GM19023 (cell line): ENCODE measurements around the gene ETV3.

Experiments
- ATAC-seq: cut with Tn5 transposase; IDR thresholded peaks from one replicate; pipeline ENCODE4 v1.9.1; 2021; ENCODE audit warnings: mild to moderate bottlenecking, moderate library complexity; ENCODE audit not compliant: unreplicated experiment

Gene ETV3

DNA sequence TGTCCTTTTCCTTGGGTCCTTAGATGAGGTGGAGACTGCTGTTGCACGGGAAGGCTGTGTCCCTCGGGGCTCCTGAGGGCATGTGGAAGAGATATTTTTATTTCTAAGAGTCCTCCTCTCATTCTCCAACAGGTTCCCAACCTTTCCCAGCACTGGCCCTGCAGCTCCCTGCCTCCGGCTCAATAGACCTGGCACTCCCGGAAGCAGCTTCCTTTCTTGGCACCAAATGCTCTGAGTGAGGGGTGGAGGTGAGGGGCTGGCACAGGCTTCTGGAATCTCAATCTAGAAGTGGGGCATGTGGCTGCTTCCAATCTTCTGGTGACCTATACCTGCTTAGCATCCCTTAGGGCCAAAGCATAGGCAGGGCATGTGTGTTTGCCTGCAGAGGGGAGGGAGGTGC lies 43.1 kb downstream of the ETV3 start:
- ATAC-seq = no peak

DNA sequence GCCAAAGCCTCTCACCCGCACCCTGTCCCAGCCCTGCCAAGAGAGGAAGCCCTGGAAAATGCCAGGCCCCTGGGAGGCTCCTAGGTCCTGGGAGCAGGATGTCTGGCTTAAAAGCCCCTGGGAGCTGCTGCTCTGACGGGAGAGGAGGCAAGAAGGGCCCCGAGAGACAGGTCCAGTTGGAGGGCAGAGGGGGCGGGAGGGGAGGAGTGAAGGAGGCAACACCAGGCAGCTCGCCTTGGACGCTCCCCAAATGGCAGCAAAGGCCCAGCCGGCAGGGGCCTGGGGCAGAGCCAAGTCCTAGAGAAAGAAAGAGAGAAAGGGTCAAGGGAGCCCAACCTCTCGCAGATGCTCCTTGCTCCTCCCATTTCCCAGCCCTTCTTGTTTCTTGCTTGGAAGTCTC lies 45.4 kb downstream of the ETV3 start:
- ATAC-seq = no peak

DNA sequence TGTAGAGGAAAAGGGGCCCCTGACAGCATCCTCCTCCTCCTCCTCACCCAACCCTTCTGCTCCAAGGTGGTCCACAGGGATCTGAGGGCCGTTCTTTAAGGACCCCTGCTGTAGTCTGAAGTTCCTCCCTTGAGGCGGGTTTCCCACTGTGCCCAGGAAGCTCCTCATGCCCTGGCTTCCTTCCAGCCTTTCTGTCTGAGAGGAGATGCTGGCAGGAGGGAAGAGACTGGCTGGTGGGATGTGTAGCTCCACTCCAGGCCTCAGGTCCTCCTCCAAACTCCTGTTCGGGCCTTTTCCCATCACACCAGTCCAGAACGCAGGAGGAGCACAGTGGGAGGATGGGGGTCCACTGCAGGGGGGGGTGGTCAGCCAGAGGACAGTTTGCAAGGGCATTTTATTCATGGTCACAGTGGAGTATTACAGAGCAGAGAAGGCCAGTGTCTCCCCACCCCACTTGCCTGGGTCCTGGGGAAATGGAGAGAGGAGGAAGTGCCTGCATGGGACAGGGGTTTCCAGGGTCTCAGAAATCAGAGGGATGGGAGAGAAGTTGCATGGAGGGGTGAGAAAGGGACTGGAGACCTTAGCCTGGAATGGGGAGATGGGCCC lies 46.4 kb downstream of the ETV3 start:
- no peak for ATAC-seq

DNA sequence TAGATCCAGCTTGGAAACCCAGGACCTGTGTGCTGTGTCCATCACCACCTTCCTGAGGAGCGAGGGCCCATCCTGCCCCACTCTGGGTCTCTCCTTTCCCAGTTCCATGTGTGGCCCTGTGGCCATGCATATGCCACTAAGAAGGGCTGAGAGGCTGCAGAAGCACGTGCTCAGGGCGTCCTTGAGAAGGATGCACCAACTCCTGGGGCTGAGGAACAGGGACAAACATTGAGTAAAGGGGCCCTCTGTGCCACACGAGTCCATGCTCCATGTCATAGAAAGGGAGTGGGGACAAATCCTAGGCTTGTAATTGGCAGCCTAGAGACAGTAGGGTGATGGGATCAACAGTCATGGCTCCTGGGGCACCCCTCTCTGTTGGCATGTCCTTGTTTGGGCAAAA lies 47.0 kb downstream of the ETV3 start:
- ATAC-seq = no peak

DNA sequence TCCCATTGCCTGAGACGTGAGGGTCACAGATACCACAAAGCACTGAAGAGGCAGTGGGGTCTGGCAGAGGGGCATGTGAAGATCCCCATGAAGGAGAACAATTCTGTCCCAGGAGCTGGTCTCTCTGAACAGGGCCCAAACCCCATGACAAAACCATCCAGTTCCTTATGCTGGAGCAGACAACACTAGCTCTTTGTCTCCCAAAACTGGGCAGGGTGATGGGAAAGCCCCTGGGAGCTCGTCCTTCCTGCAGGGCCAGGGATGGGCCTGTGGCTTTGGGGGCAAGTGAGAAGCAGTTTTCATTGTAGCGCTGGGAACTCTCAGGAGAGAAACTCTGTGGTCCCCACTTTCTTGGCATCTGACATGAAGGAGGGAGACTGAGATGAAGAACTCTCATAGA lies 47.4 kb downstream of the ETV3 start:
- ATAC-seq = no peak

DNA sequence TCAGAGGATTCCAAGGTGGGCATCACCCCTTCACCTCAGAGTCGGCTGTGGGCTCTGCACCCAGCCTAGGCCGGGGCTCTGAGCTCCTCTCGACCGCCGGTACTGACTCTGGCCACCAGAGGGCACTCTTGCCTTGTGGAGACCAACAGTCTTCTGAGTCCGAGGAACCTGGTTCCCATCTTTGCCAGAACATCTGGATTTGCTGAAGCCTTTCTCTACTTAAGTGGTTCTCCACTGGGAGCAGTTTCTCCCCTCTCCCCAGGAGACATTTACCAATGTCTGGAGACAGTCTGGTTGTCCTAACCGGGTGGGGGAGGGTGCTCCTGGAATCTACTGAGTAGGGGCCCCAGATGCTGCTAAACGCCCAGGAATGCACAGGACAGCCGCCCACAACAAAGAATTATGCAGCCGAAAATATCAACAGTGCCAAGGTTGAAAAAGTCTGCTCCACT lies 48.0 kb downstream of the ETV3 start:
- ATAC-seq = no peak

DNA sequence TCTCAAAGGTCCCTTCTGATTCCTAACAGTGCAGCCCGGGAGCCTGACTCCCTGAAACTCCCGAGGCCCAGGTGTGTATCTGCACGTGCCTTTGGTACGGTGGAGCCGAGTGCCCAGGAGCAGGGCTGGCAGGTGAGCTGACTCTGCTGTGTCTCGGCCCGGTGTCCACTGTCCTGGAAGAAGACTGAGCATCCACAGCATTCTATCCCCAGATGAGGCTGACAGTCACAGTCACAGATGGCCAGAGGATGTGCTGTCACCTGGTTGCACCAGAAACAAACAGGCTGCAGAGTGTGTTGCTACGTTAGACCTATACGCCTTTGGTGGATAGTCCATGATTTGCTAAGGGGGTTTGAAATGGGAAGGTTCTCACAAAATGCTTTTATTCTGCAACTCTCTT lies 48.4 kb downstream of the ETV3 start:
- no peak for ATAC-seq

DNA sequence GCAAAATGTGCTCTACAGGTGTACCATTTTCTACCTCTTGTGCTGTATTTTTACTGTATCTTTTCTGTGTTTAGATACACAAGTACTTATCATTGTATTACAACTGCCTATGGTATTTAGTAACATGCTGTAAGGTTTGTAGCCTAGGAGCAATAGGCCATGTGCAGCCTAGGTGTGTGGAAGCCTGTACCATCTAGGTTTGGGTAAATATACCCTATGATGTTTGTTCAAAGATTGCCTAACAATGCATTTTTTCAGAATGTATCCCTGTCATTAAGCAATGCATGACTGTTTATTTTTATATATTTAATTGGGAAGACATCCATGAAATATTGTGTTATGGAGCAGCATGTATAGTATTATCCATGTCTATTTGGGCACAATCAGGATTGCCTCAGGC lies 49.6 kb downstream of the ETV3 start:
- ATAC-seq = no peak

DNA sequence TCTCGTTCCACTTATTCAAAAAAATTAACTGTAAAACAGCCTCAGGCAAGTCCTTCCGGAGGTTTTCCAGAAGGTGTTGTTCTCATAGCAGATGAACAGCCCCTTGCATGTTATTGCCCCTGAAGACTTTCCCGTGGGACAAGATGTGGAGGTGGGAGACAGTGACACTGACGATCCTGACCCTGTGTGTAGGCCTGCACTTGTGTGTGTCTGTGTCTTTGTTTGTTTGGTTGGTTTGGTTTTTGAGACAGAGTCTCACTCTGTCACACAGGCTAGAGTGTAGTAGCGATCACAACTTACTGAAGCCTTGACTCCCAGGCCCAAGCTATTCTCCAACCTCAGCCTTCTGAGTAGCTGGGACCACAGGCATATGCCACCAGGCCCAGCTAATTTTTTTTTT lies 51.2 kb downstream of the ETV3 start:
- no peak for ATAC-seq

DNA sequence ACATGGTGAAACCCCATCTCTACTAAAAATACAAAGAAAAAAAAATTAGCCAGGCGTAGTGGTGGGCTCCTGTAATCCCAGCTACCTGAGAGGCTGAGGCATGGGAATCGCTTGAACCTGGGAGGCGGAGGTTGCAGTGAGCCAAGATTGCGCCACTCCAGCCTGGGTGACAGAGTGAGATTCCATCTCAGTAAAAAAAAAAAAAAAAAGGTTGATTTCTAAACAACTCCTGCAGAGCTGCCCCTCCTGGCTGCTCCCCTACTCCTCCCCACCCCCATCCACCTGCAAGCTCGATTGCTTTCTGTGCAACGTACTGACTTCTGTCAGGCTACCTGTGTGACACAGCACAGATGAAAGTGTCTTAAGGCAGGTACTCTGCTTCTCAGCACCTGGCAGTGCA lies 51.9 kb downstream of the ETV3 start:
- no peak for ATAC-seq

DNA sequence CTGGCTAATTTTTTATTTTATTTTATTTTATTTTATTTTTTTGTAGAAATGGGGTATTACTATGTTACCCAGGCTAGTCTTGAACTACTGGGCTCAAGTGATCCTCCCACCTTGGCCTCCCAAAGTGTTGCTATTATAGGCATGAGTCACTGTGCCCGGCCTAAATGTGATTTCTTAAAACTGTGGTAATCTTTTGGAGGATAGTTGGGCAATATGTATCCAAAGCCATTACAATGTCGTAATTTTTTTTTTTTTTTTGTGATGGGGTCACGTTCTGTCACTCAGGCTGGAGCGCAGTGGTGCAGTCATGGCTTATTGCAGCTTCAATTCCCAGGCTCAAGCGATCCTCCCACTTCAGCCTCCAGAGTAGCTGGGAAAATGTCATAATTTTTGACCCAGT lies 52.8 kb downstream of the ETV3 start:
- ATAC-seq = no peak

DNA sequence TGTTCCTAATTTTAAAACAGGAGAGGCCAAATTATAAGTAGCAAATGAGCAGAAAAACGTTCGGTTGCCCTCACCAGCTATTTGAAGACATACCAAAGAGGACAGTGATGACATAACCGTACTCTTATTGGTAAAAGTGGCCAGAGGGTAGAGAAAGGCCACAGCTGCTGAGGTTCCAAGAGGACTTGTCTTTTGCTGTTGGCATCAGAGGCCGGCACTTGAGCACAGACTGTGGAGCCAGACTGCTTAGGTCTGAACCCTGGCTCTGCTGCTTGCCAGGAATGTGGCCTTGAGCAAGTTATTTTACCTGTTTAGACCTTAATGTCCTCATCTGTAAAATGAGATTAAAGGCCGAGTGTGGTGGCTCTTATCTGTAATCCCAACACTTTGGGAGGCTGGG lies 53.5 kb downstream of the ETV3 start:
- no peak for ATAC-seq

DNA sequence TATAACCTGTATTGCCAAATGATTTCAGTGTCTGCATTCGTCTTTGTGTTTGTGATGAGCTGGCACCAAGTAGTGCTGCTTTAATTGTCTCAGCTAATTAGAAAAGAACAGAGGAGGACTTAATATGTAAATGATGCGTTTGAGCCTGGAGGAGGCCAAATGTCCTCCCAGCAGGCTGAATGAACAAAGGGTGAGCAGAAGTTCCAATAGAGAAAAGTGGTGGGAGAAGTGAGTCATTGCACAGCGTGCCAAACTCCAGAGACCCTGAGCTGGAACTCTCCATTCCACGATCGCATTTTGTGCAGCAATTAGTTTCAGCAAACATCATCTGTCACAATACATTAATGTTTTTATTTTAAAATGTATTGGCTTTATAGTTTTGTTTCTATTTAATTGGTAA lies 56.5 kb downstream of the ETV3 start:
- ATAC-seq = no peak

DNA sequence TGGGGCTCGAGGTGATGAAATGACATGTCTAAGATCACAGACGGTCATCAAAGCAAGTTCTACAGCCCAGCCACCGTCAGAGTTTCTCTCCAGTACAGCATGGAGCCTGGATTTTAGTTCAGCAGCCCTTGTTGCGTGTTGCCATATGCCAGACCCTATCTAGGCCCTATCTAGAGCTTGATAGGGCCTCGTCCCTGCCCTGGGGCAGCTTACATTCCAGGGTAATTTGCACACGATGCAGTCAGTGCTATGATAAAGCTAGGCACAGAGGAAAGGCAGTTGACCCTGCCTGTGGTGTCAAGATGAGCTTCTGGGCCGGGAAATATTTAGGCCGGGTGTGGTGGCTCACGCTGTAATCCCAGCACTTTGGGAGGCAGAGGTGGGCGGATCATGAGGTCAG lies 57.5 kb downstream of the ETV3 start:
- ATAC-seq = no peak

DNA sequence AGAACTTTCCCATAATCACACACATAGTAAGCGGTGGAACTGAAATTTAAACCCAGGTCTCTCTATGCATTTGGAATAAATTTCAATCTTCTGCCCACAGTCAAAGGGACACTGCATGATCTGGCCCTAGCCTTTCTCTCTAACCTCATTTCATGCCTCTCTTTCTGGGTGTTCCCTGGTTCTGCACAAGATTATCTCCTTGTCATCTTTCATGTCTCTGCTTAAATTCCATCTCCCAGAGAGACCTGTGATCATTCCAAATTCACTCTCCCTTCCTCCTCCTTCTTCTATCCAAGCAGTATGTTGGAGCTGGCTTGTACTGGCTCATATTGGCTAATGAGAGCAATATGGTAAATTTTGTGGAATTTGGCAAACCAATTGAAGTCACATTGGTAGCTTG lies 60.8 kb downstream of the ETV3 start:
- ATAC-seq = no peak

DNA sequence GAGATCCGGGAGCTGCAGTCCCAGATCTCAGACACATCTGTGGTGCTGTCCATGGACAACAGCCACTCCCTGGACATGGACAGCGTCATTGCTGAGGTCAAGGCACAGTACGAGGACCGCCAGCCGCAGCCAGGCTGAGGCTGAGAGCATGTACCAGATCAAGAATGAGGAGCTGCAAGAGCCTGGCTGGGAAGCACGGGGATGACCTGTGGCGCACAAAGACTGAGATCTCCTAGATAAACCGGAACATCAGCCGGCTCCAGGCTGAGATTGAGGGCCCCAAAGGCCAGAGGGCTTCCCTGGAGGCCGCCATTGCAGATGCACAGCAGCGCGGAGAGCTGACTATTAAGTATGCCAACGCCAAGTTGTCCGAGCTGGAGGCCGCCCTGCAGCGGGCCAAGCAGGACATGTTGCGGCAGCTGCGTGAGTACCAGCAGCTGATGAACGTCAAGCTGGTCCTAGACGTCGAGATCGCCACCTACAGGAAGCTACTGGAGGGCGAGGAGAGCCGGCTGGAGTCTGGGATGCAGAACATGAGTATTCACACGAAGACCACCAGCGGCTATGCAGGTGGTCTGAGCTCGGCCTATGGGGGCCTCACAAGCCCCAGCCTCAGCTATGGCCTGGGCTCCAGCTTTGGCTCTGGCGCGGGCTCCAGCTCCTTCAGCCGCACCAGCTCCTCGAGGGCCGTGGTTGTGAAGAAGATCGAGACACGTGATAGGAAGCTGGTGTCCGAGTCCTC lies 64.1 kb downstream of the ETV3 start:
- no peak for ATAC-seq
